Ascending aorta (tissue), 2 donors: ENCODE results near the gene INHBA. TPM values are rescaled to one million over a fixed set of nuclear protein-coding genes. Genes with fewer than 3 reads are reported as not detected.

Experiments used
- DNase-seq, 2 donors: peaks; one replicate each; pipeline ENCODE4 v3.0.0-alpha.2; 2019; ENCODE audit warnings: low spot score in 2 of 2
- H3K27ac ChIP-seq, 2 donors: fragments of 200-600 bp; sonication (generic); one replicate each; pipeline ENCODE4 v1.5.1; 2016 to 2017; ENCODE audit warnings: mild to moderate bottlenecking in 1 of 2
- H3K27me3 ChIP-seq: fragments of 200-600 bp; sonication (generic); one replicate; pipeline ENCODE4 v1.5.1; 2017
- H3K36me3 ChIP-seq, 2 donors: fragments of 200-600 bp; sonication (generic); one replicate each; pipeline ENCODE4 v1.5.1; 2016
- H3K4me1 ChIP-seq, 2 donors: fragments of 200-600 bp; sonication (generic); one replicate each; pipeline ENCODE4 v1.5.1; 2016 to 2017; ENCODE audit warnings: mild to moderate bottlenecking in 1 of 2
- H3K4me3 ChIP-seq, 2 donors: fragments of 200-600 bp; sonication (generic); one replicate each; pipeline ENCODE4 v1.5.1; 2016 to 2017; ENCODE audit warnings: mild to moderate bottlenecking in 1 of 2
- H3K9me3 ChIP-seq, 2 donors: fragments of 200-600 bp; sonication (generic); one replicate each; pipeline ENCODE4 v1.5.1; 2016
- CTCF ChIP-seq, 3 experiments: fragments of 200-600 bp in 2 of 3; fragments of 450-650 bp in 1 of 3; sonication (generic) in 2 of 3; IDR thresholded peaks; one replicate each; pipeline ENCODE4 v1.5.1; 2016 to 2019; ENCODE audit warnings: antibody characterized with exemption in 3 of 3, mild to moderate bottlenecking in 1 of 3, moderate library complexity in 1 of 3
- intact Hi-C: fragments of 100-400 bp; cut with DNase I; formaldehyde crosslinking; loops from one replicate; pipeline ENCODE4 v1.15.1; 2023
- total RNA-seq: library from RNA; depleted of rRNA; stranded (reverse); fragments of >200 nt; gene quantifications from one replicate; pipeline ENCODE4 v1.1.0, GENCODE V29; 2016

The INHBA gene
- total RNA-seq, 1 donor from 2014 or later, result 41.5 TPM

DNA sequence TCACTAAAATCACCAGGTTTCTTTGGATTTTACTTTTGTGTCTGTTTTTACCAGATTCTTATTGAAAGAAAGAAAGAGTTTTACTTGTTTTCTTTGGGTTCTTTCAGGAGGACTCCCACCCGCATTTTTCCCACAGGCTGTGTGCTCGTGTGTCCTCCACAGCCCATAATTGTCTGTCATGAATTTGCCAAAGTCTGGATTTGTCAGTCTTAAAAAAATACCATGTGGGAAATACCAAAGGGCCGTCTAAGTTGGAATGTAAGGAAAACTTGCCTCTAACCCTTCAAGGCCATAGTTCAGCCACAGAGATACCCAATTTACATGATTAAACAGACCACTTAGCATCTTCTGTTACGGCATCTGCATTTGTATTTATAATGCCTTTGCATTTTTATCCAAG is 41.3 kb upstream of the INHBA start:
- H3K4me1 ChIP-seq, result no peaks in the 10 kb centered on the region
- intact Hi-C loops, result no loop called here
- TF ChIP-seq CTCF (IDR thresholded peaks at IDR 0.05), result no peak
- H3K4me3 ChIP-seq, result no peak overlapping the region
- no peaks in the 10 kb centered on the region for H3K27me3 ChIP-seq
- H3K36me3 ChIP-seq, result no peaks in the 10 kb centered on the region
- H3K27ac ChIP-seq, result no peak overlapping the region
- H3K9me3 ChIP-seq, result peaks cover 0 to 13% of the 10 kb centered on the region in 2 donors
- DNase-seq, result no peak

- peaks cover 0 to 13% of the 10 kb centered on the region in 2 donors for H3K9me3 ChIP-seq
- no peak for TF ChIP-seq CTCF (IDR thresholded peaks at IDR 0.05)
- H3K36me3 ChIP-seq, result no peaks in the 10 kb centered on the region
- no peaks in the 10 kb centered on the region for H3K4me1 ChIP-seq
- no peaks in the 10 kb centered on the region for H3K27me3 ChIP-seq
- no peak for DNase-seq
- intact Hi-C loops, result no loop called here
- H3K4me3 ChIP-seq, result no peak overlapping the region
- H3K27ac ChIP-seq, result no peak overlapping the region
These were observed 39.6 kb upstream of the INHBA start for GRCh38 chr7:41742401-41743020.

GRCh38 chr7:41738806-41739205 is 35.9 kb upstream of the INHBA start:
- Histone ChIP-seq H3K27ac (no peak overlapping the region), H3K9me3 (peaks cover 0 to 13% of the 10 kb centered on the region in 2 donors), H3K36me3 (no peaks in the 10 kb centered on the region), H3K27me3 (no peaks in the 10 kb centered on the region), H3K4me3 (no peak overlapping the region), H3K4me1 (no peaks in the 10 kb centered on the region)
- intact Hi-C loops, result loop anchor here (10.0 kb wide), 1 partner anchor 1504 kb away; no protein-coding TSS in a partner anchor
- no peak for TF ChIP-seq CTCF (IDR thresholded peaks at IDR 0.05)
- no peak for DNase-seq

GRCh38 chr7:41738336-41738735 is 35.4 kb upstream of the INHBA start:
- Histone ChIP-seq H3K4me1 (no peaks in the 10 kb centered on the region), H3K36me3 (no peaks in the 10 kb centered on the region), H3K9me3 (peaks cover 0 to 13% of the 10 kb centered on the region in 2 donors), H3K27me3 (no peaks in the 10 kb centered on the region), H3K27ac (no peak overlapping the region), H3K4me3 (no peak overlapping the region)
- no peak for DNase-seq
- intact Hi-C loops, result loop anchor here (10.0 kb wide), 1 partner anchor 1504 kb away; no protein-coding TSS in a partner anchor
- TF ChIP-seq CTCF (IDR thresholded peaks at IDR 0.05), result no peak

- H3K27me3 ChIP-seq, result no peaks in the 10 kb centered on the region
- H3K27ac ChIP-seq, result no peak overlapping the region
- H3K9me3 ChIP-seq, result no peaks in the 10 kb centered on the region
- DNase-seq, result no peak
- H3K4me3 ChIP-seq, result no peak overlapping the region
- no peaks in the 10 kb centered on the region for H3K36me3 ChIP-seq
- no peak for TF ChIP-seq CTCF (IDR thresholded peaks at IDR 0.05)
- intact Hi-C loops, result loop anchor here (10.0 kb wide), 1 partner anchor 1500 kb away; no protein-coding TSS in a partner anchor
- peaks cover 0 to 9% of the 10 kb centered on the region in 2 donors for H3K4me1 ChIP-seq
These were observed 32.3 kb upstream of the INHBA start for GRCh38 chr7:41735206-41735605.
